Mesenteric fat pad (tissue), 1 donor: Measurements from ENCODE around the gene APOA1. TPM values are rescaled to one million over a fixed set of nuclear protein-coding genes. Genes with fewer than 3 reads are reported as not detected.

ENCODE experiments used
- DNase-seq: peaks from one replicate; pipeline ENCODE4 v3.0.0-alpha.2; 2020; ENCODE audit warnings: low spot score
- total RNA-seq: library from RNA; stranded (reverse); fragmentation: NEBNext Ultra II Directional; extraction: Animal tissue kit (Norgen Biotek cat#: 25700); gene quantifications from one replicate; pipeline ENCODE4 v1.2.1, GENCODE V29; 2021
- donor health status: DM: yes; HTN: yes; CAD: no.

APOA1 gene
- total RNA-seq, 1 donor from 2014 or later, result 4.2 TPM

- DNase-seq, result no peak
Measured at GRCh38 chr11:116859175-116859574, 21.8 kb upstream of the APOA1 start.

GRCh38 chr11:116857936-116858335, 20.5 kb upstream of the APOA1 start:
- DNase-seq, result no peak

GRCh38 chr11:116857316-116857715, 19.9 kb upstream of the APOA1 start:
- DNase-seq, result no peak

GRCh38 chr11:116856423-116856822, 19.0 kb upstream of the APOA1 start:
- no peak for DNase-seq

- no peak for DNase-seq
Measured at GRCh38 chr11:116855413-116855812, 18.0 kb upstream of the APOA1 start.

GRCh38 chr11:116853461-116854073, 16.1 kb upstream of the APOA1 start:
- no peak for DNase-seq

- DNase-seq, result no peak
Measured at GRCh38 chr11:116852261-116853031, 15.0 kb upstream of the APOA1 start.

GRCh38 chr11:116851626-116852025, 14.2 kb upstream of the APOA1 start:
- DNase-seq, result no peak

GRCh38 chr11:116849486-116849885, 12.1 kb upstream of the APOA1 start:
- DNase-seq, result no peak

- no peak for DNase-seq
Measured at GRCh38 chr11:116849060-116849459, 11.6 kb upstream of the APOA1 start.

GRCh38 chr11:116847612-116848011, 10.2 kb upstream of the APOA1 start:
- DNase-seq, result no peak

GRCh38 chr11:116844722-116845121, 7.3 kb upstream of the APOA1 start:
- no peak for DNase-seq

GRCh38 chr11:116843661-116844060, 6.2 kb upstream of the APOA1 start:
- no peak for DNase-seq

- no peak for DNase-seq
Measured at GRCh38 chr11:116842909-116843308, 5.5 kb upstream of the APOA1 start.

- no peak for DNase-seq
Measured at GRCh38 chr11:116842117-116842516, 4.7 kb upstream of the APOA1 start.

GRCh38 chr11:116840746-116841296, 3.4 kb upstream of the APOA1 start:
- no peak for DNase-seq

GRCh38 chr11:116840224-116840745, 2.9 kb upstream of the APOA1 start:
- DNase-seq, result no peak

- no peak for DNase-seq
Measured at GRCh38 chr11:116838321-116839084, 1.1 kb upstream of the APOA1 start.

GRCh38 chr11:116836632-116836991, 810 bp downstream of the APOA1 start:
- DNase-seq, result no peak

GRCh38 chr11:116835791-116836631, 1.4 kb downstream of the APOA1 start:
- DNase-seq, result peak; percentile 94
